Endodermal cell (in vitro differentiated cells): ENCODE measurements around the gene PFDN1. TPM values are rescaled to one million over a fixed set of nuclear protein-coding genes. Genes with fewer than 3 reads are reported as not detected.

ENCODE experiments used
- DNase-seq: peaks from one replicate; pipeline ENCODE4 v3.0.0-alpha.2; 2017
- H3K27ac ChIP-seq: 2 replicates; pipeline ENCODE4 v1.5.1; 2013; ENCODE audit warnings: mild to moderate bottlenecking, low read depth, low read length, moderate library complexity
- H3K27me3 ChIP-seq: 2 replicates; pipeline ENCODE4 v1.6.1; 2013; ENCODE audit warnings: mild to moderate bottlenecking, low read length, moderate library complexity; ENCODE audit not compliant: insufficient read depth, control insufficient read depth, poor library complexity, severe bottlenecking
- H3K36me3 ChIP-seq: 2 replicates; pipeline ENCODE4 v1.7.0; 2013; ENCODE audit warnings: mild to moderate bottlenecking, low read length, moderate library complexity; ENCODE audit not compliant: control insufficient read depth, insufficient read depth
- H3K4me1 ChIP-seq: one replicate; pipeline ENCODE4 v1.7.0; 2013; ENCODE audit warnings: low read length; ENCODE audit not compliant: control insufficient read depth, insufficient read depth
- H3K4me3 ChIP-seq: 2 replicates; pipeline ENCODE4 v1.5.1; 2013; ENCODE audit warnings: mild to moderate bottlenecking, low read length, moderate library complexity
- H3K9ac ChIP-seq: 2 replicates; pipeline ENCODE4 v1.6.1; 2013; ENCODE audit warnings: mild to moderate bottlenecking, low read length, moderate library complexity; ENCODE audit not compliant: poor library complexity, severe bottlenecking; ENCODE audit errors: extremely low read depth
- H3K9me3 ChIP-seq: 2 replicates; pipeline ENCODE4 v1.6.1; 2013; ENCODE audit warnings: mild to moderate bottlenecking, low read length, moderate library complexity; ENCODE audit not compliant: control insufficient read depth
- H3K27ac Mint-ChIP-seq: 2 replicates; pipeline ENCODE4 v1.8.0; 2020; ENCODE audit warnings: mixed read lengths
- H3K27me3 Mint-ChIP-seq: 2 replicates; pipeline ENCODE4 v1.8.0; 2021; ENCODE audit warnings: mild to moderate bottlenecking, mixed read lengths; ENCODE audit not compliant: insufficient read depth
- H3K36me3 Mint-ChIP-seq: 2 replicates; pipeline ENCODE4 v1.8.0; 2020; ENCODE audit warnings: low read depth, mixed read lengths
- H3K4me1 Mint-ChIP-seq: 2 replicates; pipeline ENCODE4 v1.8.0; 2020; ENCODE audit warnings: mixed read lengths
- H3K4me3 Mint-ChIP-seq: 2 replicates; pipeline ENCODE4 v1.8.0; 2020; ENCODE audit warnings: mild to moderate bottlenecking, moderate library complexity, mixed read lengths
- H3K9me3 Mint-ChIP-seq: 2 replicates; pipeline ENCODE4 v1.8.0; 2020; ENCODE audit warnings: mild to moderate bottlenecking, mixed read lengths
- CTCF ChIP-seq: fragments of 200-600 bp; sonication (generic); conservative IDR thresholded peaks from 2 replicates; pipeline ENCODE4 v1.5.0; 2021; ENCODE audit warnings: antibody characterized with exemption, mild to moderate bottlenecking
- WGBS, 2 experiments: methylation state at CpG; one replicate each; pipeline versions ENCODE4 v1.1.5 to v1.1.7; 2013; ENCODE audit warnings: missing lambda C conversion rate in 2 of 2, mixed read lengths in 1 of 2; ENCODE audit not compliant: insufficient coverage in 1 of 2, insufficient read length in 1 of 2; 5-methylcytosine and 5-hydroxymethylcytosine counted together
- total RNA-seq, 2 donors: library from RNA; stranded (reverse); fragmentation: NEBNext Ultra II Directional in 1 of 2; extraction: Animal tissue kit (Norgen Biotek cat#: 25700) in 1 of 2; gene quantifications; 2 replicates in 1 of 2; 3 replicates in 1 of 2; pipeline ENCODE4 v1.2.1, GENCODE V29; 2021

The PFDN1 gene
- total RNA-seq, 2 donors from 2014 or later: 62.9 to 64.4 TPM

- H3K36me3 Mint-ChIP-seq: peaks cover 7% of the 10 kb centered on the region
- H3K4me3 Mint-ChIP-seq: no peak overlapping the region
- no peaks in the 10 kb centered on the region for H3K4me1 ChIP-seq
- H3K27ac Mint-ChIP-seq: no peak overlapping the region
- no peak for TF ChIP-seq CTCF
- 82 to 100% methylated on average over 1 to 3 of the region's 3 CpGs for WGBS, 2 experiments
- no peaks in the 10 kb centered on the region for H3K9me3 ChIP-seq
- no peak overlapping the region for H3K9ac ChIP-seq
- no peaks in the 10 kb centered on the region for H3K9me3 Mint-ChIP-seq
- no peak for DNase-seq
- H3K4me3 ChIP-seq: no peak overlapping the region
- H3K27me3 Mint-ChIP-seq: no peaks in the 10 kb centered on the region
- no peaks in the 10 kb centered on the region for H3K4me1 Mint-ChIP-seq
- H3K27me3 ChIP-seq: no peaks in the 10 kb centered on the region
- H3K36me3 ChIP-seq: peaks cover 25% of the 10 kb centered on the region
- no peak overlapping the region for H3K27ac ChIP-seq
These were observed 18.9 kb downstream of the PFDN1 start for GRCh38 chr5:140284013-140284412.

- Histone ChIP-seq H3K27ac (no peak overlapping the region), H3K36me3 (peaks cover 33% of the 10 kb centered on the region), H3K27me3 (no peaks in the 10 kb centered on the region), H3K4me1 (no peaks in the 10 kb centered on the region), H3K4me3 (no peak overlapping the region), H3K9me3 (peaks cover 13% of the 10 kb centered on the region), H3K9ac (no peak overlapping the region)
- no CpG with 5 or more reads among the region's 2 CpGs for WGBS, 2 experiments
- Mint-ChIP-seq H3K36me3 (peaks cover 20% of the 10 kb centered on the region), H3K4me3 (no peak overlapping the region), H3K27ac (no peak overlapping the region), H3K27me3 (no peaks in the 10 kb centered on the region), H3K4me1 (no peaks in the 10 kb centered on the region), H3K9me3 (peaks cover 7% of the 10 kb centered on the region)
- TF ChIP-seq CTCF: no peak
- no peak for DNase-seq
These were observed 20.6 kb downstream of the PFDN1 start for GRCh38 chr5:140282266-140282665.

- Mint-ChIP-seq H3K9me3 (peaks cover 7% of the 10 kb centered on the region), H3K27ac (no peak overlapping the region), H3K27me3 (no peaks in the 10 kb centered on the region), H3K4me1 (no peaks in the 10 kb centered on the region), H3K4me3 (no peak overlapping the region), H3K36me3 (peaks cover 48% of the 10 kb centered on the region)
- peaks cover 16% of the 10 kb centered on the region for H3K9me3 ChIP-seq
- no peak for DNase-seq
- no peaks in the 10 kb centered on the region for H3K4me1 ChIP-seq
- H3K36me3 ChIP-seq: peaks cover 37% of the 10 kb centered on the region
- H3K27me3 ChIP-seq: no peaks in the 10 kb centered on the region
- H3K9ac ChIP-seq: no peak overlapping the region
- no peak overlapping the region for H3K4me3 ChIP-seq
- no peak for TF ChIP-seq CTCF
- H3K27ac ChIP-seq: no peak overlapping the region
These were observed 27.1 kb downstream of the PFDN1 start for GRCh38 chr5:140275837-140276236.
